H1 (cell line): ENCODE results near the gene RIMBP2. TPM values are rescaled to one million over a fixed set of nuclear protein-coding genes. Genes with fewer than 3 reads are reported as not detected.

Source experiments
- CTCF ChIA-PET: fragments of 300-600 bp; sonication (Branson Sonifier 250); formaldehyde crosslinking; loops from one replicate; lab custom pipeline; 2021; ENCODE audit not compliant: partially characterized antibody; lab: Charles Lee
- POLR2A ChIA-PET: fragments of 300-600 bp; sonication (Branson Sonifier 250); formaldehyde crosslinking; loops from one replicate; lab custom pipeline; 2021; ENCODE audit warnings: inconsistent platforms; ENCODE audit not compliant: partially characterized antibody; lab: Charles Lee
- DNase-seq, 2 experiments: peaks; one replicate each; pipeline versions ENCODE4 v3.0.0 to v3.0.0-alpha.2; 2010 to 2022; ENCODE audit warnings: low spot score in 2 of 2, low read depth in 1 of 2, mixed read lengths in 1 of 2
- FAIRE-seq: peaks from 2 replicates; lab custom pipeline; 2011; peaks lifted over from hg19 to GRCh38; lab: Jason Lieb, UNC
- H2AFZ ChIP-seq: 2 replicates; pipeline ENCODE4 v1.8.1; 2012; ENCODE audit warnings: low read length, inconsistent platforms
- H2AK5ac ChIP-seq: 2 replicates; pipeline ENCODE4 v1.6.1; 2013; ENCODE audit warnings: low read depth, low read length
- H2BK120ac ChIP-seq: replicated peaks from 2 replicates; pipeline ENCODE3; 2013; ENCODE audit warnings: low read depth, low read length, inconsistent platforms
- H2BK12ac ChIP-seq: 2 replicates; pipeline ENCODE4 v1.6.1; 2013; ENCODE audit warnings: low read depth, low read length
- H2BK15ac ChIP-seq: 2 replicates; pipeline ENCODE4 v1.6.1; 2013; ENCODE audit warnings: low read length
- H2BK20ac ChIP-seq: 2 replicates; pipeline ENCODE4 v1.6.1; 2013; ENCODE audit warnings: low read length
- H2BK5ac ChIP-seq: 2 replicates; pipeline ENCODE4 v1.6.1; 2013; ENCODE audit warnings: low read depth, low read length
- H3K14ac ChIP-seq: 2 replicates; pipeline ENCODE4 v1.6.1; 2013; ENCODE audit warnings: inconsistent platforms; ENCODE audit not compliant: insufficient read length
- H3K18ac ChIP-seq: 2 replicates; pipeline ENCODE4 v1.6.1; 2013; ENCODE audit warnings: low read length; ENCODE audit errors: extremely low read depth
- H3K23ac ChIP-seq: 2 replicates; pipeline ENCODE4 v1.6.1; 2013; ENCODE audit warnings: inconsistent platforms; ENCODE audit not compliant: insufficient read length
- H3K23me2 ChIP-seq: 2 replicates; pipeline ENCODE4 v1.6.1; 2013; ENCODE audit warnings: low read depth, low read length
- H3K27ac ChIP-seq: 2 replicates; pipeline ENCODE4 v1.6.1; 2011; ENCODE audit warnings: low read depth, low read length, inconsistent platforms
- H3K27me3 ChIP-seq, 4 experiments: replicated peaks in 1 of 4; 1 replicate in 1 of 4; 2 replicates in 3 of 4; pipeline versions ENCODE4 v1.6.1 to v1.8.1; 2011 to 2013; ENCODE audit warnings: low read length in 3 of 4, mild to moderate bottlenecking in 3 of 4, inconsistent platforms in 2 of 4, mixed read lengths in 2 of 4, moderate library complexity in 1 of 4; ENCODE audit not compliant: control insufficient read depth in 3 of 4, insufficient read depth in 3 of 4; ENCODE audit errors: extremely low read depth in 1 of 4
- H3K36me3 ChIP-seq, 4 experiments: 2 replicates each; pipeline versions ENCODE4 v1.6.1 to v1.8.1; 2011 to 2013; ENCODE audit warnings: mild to moderate bottlenecking in 4 of 4, low read length in 3 of 4, moderate library complexity in 2 of 4, control low read depth in 1 of 4, inconsistent platforms in 1 of 4; ENCODE audit not compliant: insufficient read depth in 4 of 4, control insufficient read depth in 2 of 4
- H3K4ac ChIP-seq: replicated peaks from 2 replicates; pipeline ENCODE3; 2013; ENCODE audit warnings: low read length, low read depth, mixed read lengths, inconsistent platforms; ENCODE audit not compliant: insufficient read length
- H3K4me1 ChIP-seq, 4 experiments: replicated peaks in 1 of 4; 1 replicate in 1 of 4; 2 replicates in 3 of 4; pipeline versions ENCODE4 v1.6.1 to v1.8.1; 2011 to 2013; ENCODE audit warnings: low read length in 3 of 4, inconsistent platforms in 2 of 4, mixed read lengths in 1 of 4; ENCODE audit not compliant: insufficient read depth in 4 of 4, control insufficient read depth in 3 of 4
- H3K4me2 ChIP-seq, 2 experiments: 2 replicates each; pipeline versions ENCODE4 v1.6.1 to v1.8.1; 2011 to 2013; ENCODE audit warnings: low read depth in 2 of 2, low read length in 2 of 2, control low read depth in 1 of 2, inconsistent platforms in 1 of 2, mild to moderate bottlenecking in 1 of 2; ENCODE audit not compliant: insufficient read depth in 1 of 2
- H3K4me3 ChIP-seq, 4 experiments: fragments of 200-600, 300-600 bp in 1 of 4; sonication (generic), shearing (Covaris generic), sonication (Bioruptor Twin) in 1 of 4; 2 replicates each; pipeline versions ENCODE4 v1.5.1 to v1.8.1; 2011 to 2016; ENCODE audit warnings: low read length in 4 of 4, low read depth in 3 of 4, control low read depth in 2 of 4, inconsistent platforms in 2 of 4, mild to moderate bottlenecking in 2 of 4, mixed read lengths in 1 of 4, moderate library complexity in 1 of 4; ENCODE audit not compliant: insufficient read depth in 2 of 4; ENCODE audit errors: extremely low read depth in 1 of 4
- H3K56ac ChIP-seq: replicated peaks from 2 replicates; pipeline ENCODE3; 2013; ENCODE audit warnings: low read depth, mild to moderate bottlenecking, mixed read lengths, low read length, inconsistent platforms; ENCODE audit not compliant: insufficient read length
- H3K79me1 ChIP-seq: 2 replicates; pipeline ENCODE4 v1.6.1; 2013; ENCODE audit warnings: low read depth, low read length, control low read depth
- H3K79me2 ChIP-seq, 2 experiments: 2 replicates each; pipeline versions ENCODE4 v1.6.1 to v1.8.1; 2012 to 2013; ENCODE audit warnings: low read length in 2 of 2, mild to moderate bottlenecking in 2 of 2, inconsistent platforms in 1 of 2; ENCODE audit not compliant: insufficient read depth in 2 of 2, control insufficient read depth in 1 of 2
- H3K9ac ChIP-seq, 4 experiments: replicated peaks in 1 of 4; 1 replicate in 1 of 4; 2 replicates in 3 of 4; pipeline versions ENCODE4 v1.6.1 to v1.8.1; 2011 to 2013; ENCODE audit warnings: low read depth in 3 of 4, low read length in 3 of 4, control low read depth in 2 of 4, mild to moderate bottlenecking in 2 of 4, moderate library complexity in 2 of 4, inconsistent platforms in 1 of 4; ENCODE audit errors: extremely low read depth in 1 of 4
- H3K9me3 ChIP-seq, 2 experiments: 2 replicates each; pipeline versions ENCODE4 v1.6.1 to v1.8.1; 2012 to 2013; ENCODE audit warnings: mild to moderate bottlenecking in 2 of 2, moderate library complexity in 2 of 2, control low read depth in 1 of 2, inconsistent platforms in 1 of 2, low read depth in 1 of 2, low read length in 1 of 2, mixed read lengths in 1 of 2; ENCODE audit not compliant: insufficient read depth in 2 of 2
- H4K20me1 ChIP-seq, 2 experiments: replicated peaks in 1 of 2; 2 replicates each; pipeline versions ENCODE3 to v1.8.1; 2011 to 2013; ENCODE audit warnings: inconsistent platforms in 2 of 2, low read length in 2 of 2, mild to moderate bottlenecking in 1 of 2; ENCODE audit not compliant: insufficient read depth in 2 of 2, control insufficient read depth in 1 of 2
- H4K5ac ChIP-seq: 2 replicates; pipeline ENCODE4 v1.6.1; 2013; ENCODE audit warnings: low read length, low read depth, mixed read lengths, inconsistent platforms; ENCODE audit not compliant: insufficient read length
- H4K8ac ChIP-seq: 2 replicates; pipeline ENCODE4 v1.8.0; 2013; ENCODE audit warnings: mild to moderate bottlenecking, moderate library complexity, low read length, inconsistent platforms; ENCODE audit not compliant: insufficient read depth; ENCODE audit errors: extremely low read depth
- H4K91ac ChIP-seq: replicated peaks from 2 replicates; pipeline ENCODE3; 2013; ENCODE audit warnings: low read length, mixed read lengths, inconsistent platforms; ENCODE audit not compliant: insufficient read length
- CTBP2 ChIP-seq: IDR thresholded peaks from 2 replicates; pipeline ENCODE4 v1.7.0; 2011; ENCODE audit warnings: borderline replicate concordance, mild to moderate bottlenecking, moderate library complexity, mixed read lengths, low read length; ENCODE audit not compliant: insufficient read depth, insufficient read length
- CTCF ChIP-seq, 3 experiments: IDR thresholded peaks; 1 replicate in 2 of 3; 2 replicates in 1 of 3; pipeline versions ENCODE4 v1.5.1 to v1.6.1; 2011; ENCODE audit warnings: low read length in 3 of 3, mild to moderate bottlenecking in 3 of 3, inconsistent platforms in 2 of 3, low read depth in 1 of 3, moderate library complexity in 1 of 3; ENCODE audit not compliant: insufficient read depth in 1 of 3; ENCODE audit errors: control extremely low read depth in 1 of 3
- EP300 ChIP-seq, 2 experiments: IDR thresholded peaks; 1 replicate in 1 of 2; 2 replicates in 1 of 2; pipeline ENCODE4 v1.6.1; 2011 to 2012; ENCODE audit warnings: low read depth in 2 of 2, low read length in 2 of 2, mild to moderate bottlenecking in 2 of 2, borderline replicate concordance in 1 of 2, inconsistent platforms in 1 of 2, moderate library complexity in 1 of 2
- JUND ChIP-seq: IDR thresholded peaks from 2 replicates; pipeline ENCODE4 v1.6.1; 2011; ENCODE audit warnings: mild to moderate bottlenecking, improper control_type of control experiment, low read length
- KDM4A ChIP-seq: IDR thresholded peaks from one replicate; pipeline ENCODE4 v1.7.1; 2012; ENCODE audit warnings: low read depth, mild to moderate bottlenecking, moderate library complexity, low read length, inconsistent platforms; ENCODE audit not compliant: severe bottlenecking
- POLR2AphosphoS5 ChIP-seq: IDR thresholded peaks from 2 replicates; pipeline ENCODE4 v1.6.1; 2011; ENCODE audit warnings: low read depth, low read length
- RAD21 ChIP-seq, 2 experiments: IDR thresholded peaks in 1 of 2; conservative IDR thresholded peaks in 1 of 2; 2 replicates each; pipeline ENCODE4 v1.6.1; 2011; ENCODE audit warnings: low read depth in 2 of 2, low read length in 2 of 2, improper control_type of control experiment in 1 of 2, inconsistent platforms in 1 of 2, mild to moderate bottlenecking in 1 of 2, moderate library complexity in 1 of 2
- RNF2 ChIP-seq: fragments of 200-900, 300-1000 bp; sonication (generic); IDR thresholded peaks from 2 replicates; pipeline ENCODE4 v1.7.1; 2016; ENCODE audit warnings: borderline replicate concordance, low read depth, mild to moderate bottlenecking, antibody characterized with exemption, low read length; ENCODE audit not compliant: poor library complexity, severe bottlenecking; ENCODE audit errors: missing control alignments
- WGBS, 2 experiments: shearing (Covaris generic) in 1 of 2; methylation state at CpG; one replicate each; pipeline versions ENCODE4 v1.1.6 to v1.1.7; 2013 to 2015; ENCODE audit warnings: low lambda C conversion rate in 2 of 2, mixed read lengths in 2 of 2, inconsistent platforms in 1 of 2, low coverage in 1 of 2, missing lambda C conversion rate in 1 of 2; ENCODE audit not compliant: insufficient replicate concordance in 2 of 2, insufficient coverage in 1 of 2, insufficient read length in 1 of 2; ENCODE audit errors: extremely low coverage in 1 of 2, missing lambda C conversion rate in 1 of 2; 5-methylcytosine and 5-hydroxymethylcytosine counted together
- polyA plus RNA-seq, 7 experiments: library from polyadenylated mRNA; depleted of rRNA in 3 of 7; stranded (reverse) in 5 of 7; unstranded in 2 of 7; fragments of >200 nt in 5 of 7; fragments of 200-250 nt in 2 of 7; gene quantifications; 1 replicate in 5 of 7; 2 replicates in 1 of 7; 4 replicates in 1 of 7; pipeline versions ENCODE4 v1.2.1 to v1.2.3, GENCODE V29; 2011 to 2013; ENCODE audit warnings: missing spikeins in 2 of 7, mixed read lengths in 2 of 7
- total RNA-seq: library from RNA; stranded (reverse); fragmentation: NEBNext Ultra II Directional; extraction: Animal tissue kit (Norgen Biotek cat#: 25700); gene quantifications from 2 replicates; pipeline ENCODE4 v1.2.1, GENCODE V29; 2021

Gene RIMBP2
- total and polyA plus RNA-seq, 2 of the 8 experiments (the other 6 are each of a cell fraction or from before 2014, with no cell fraction given): 0.18 to 0.65 TPM

- TF ChIP-seq KDM4A (no peak), JUND (no peak), CTBP2 (no peak), RAD21 (IDR thresholded peaks at IDR 0.05 in 1 of 2, conservative IDR thresholded peaks at IDR 0.05 in 1 of 2; ENCODE audit: low read depth in 2 of 2, low read length in 2 of 2) (peak; percentile 33 to 48; a peak in 1 of 4 replicates), EP300 (IDR thresholded peaks at IDR 0.05; ENCODE audit: borderline replicate concordance in 1 of 2, low read depth in 2 of 2, low read length in 2 of 2) (no peak), POLR2AphosphoS5 (no peak), RNF2 (no peak), CTCF (IDR thresholded peaks at IDR 0.05; ENCODE audit: control extremely low read depth in 1 of 3, insufficient read depth in 1 of 3, low read depth in 1 of 3, low read length in 3 of 3) (peak; percentile 23 to 34 (median 27); a peak in 2 of 4 replicates)
- Histone ChIP-seq H3K23ac (no peak overlapping the region), H4K91ac (no peak overlapping the region), H3K79me1 (no peaks in the 10 kb centered on the region), H3K4me1 (no peaks in the 10 kb centered on the region), H3K27me3 (no peaks in the 10 kb centered on the region), H2BK15ac (no peak overlapping the region), H4K8ac (no peak overlapping the region), H3K18ac (no peak overlapping the region), H3K79me2 (no peaks in the 10 kb centered on the region), H3K4ac (no peak overlapping the region), H3K14ac (no peak overlapping the region), H3K4me2 (no peak overlapping the region), H2AFZ (no peak overlapping the region), H3K4me3 (no peak overlapping the region), H3K36me3 (no peaks in the 10 kb centered on the region), H3K9ac (no peak overlapping the region), H2AK5ac (no peak overlapping the region), H2BK5ac (no peak overlapping the region), H2BK20ac (no peak overlapping the region), H4K20me1 (no peaks in the 10 kb centered on the region), H4K5ac (no peak overlapping the region), H2BK120ac (no peak overlapping the region), H3K9me3 (no peaks in the 10 kb centered on the region), H3K27ac (no peak overlapping the region), H2BK12ac (no peak overlapping the region), H3K56ac (no peak overlapping the region), H3K23me2 (peaks cover 2% of the 10 kb centered on the region; the same call in 1 of the 2 replicates)
- ChIA-PET POLR2A (no interaction called here), CTCF (interaction anchor here (1.3 to 2.4 kb wide), 2 partner anchors 10 to 16 kb away, joined by 3 to 9 read pairs; no protein-coding TSS in a partner anchor)
- FAIRE-seq (no peak), DNase-seq (no peak)
- 75% methylated on average over 11 of the region's 11 CpGs; no CpG with 5 or more reads in 1 of the 2 experiments for WGBS, 2 experiments
Measured at GRCh38 chr12:130459916-130460315, 256.2 kb downstream of the RIMBP2 start.
